DMS79 (cell line): ENCODE measurements around the gene CST8.
"Not testable (repeated sequence)": the region's sequence is repeated elsewhere in the genome, so short reads cannot be mapped to it uniquely, and the experiment has no call there.

Experiments used
- DNase-seq: peaks from one replicate; lab custom pipeline; 2025; lab: John Stamatoyannopoulos, UW

The CST8 gene, protein sequence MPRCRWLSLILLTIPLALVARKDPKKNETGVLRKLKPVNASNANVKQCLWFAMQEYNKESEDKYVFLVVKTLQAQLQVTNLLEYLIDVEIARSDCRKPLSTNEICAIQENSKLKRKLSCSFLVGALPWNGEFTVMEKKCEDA

DNA sequence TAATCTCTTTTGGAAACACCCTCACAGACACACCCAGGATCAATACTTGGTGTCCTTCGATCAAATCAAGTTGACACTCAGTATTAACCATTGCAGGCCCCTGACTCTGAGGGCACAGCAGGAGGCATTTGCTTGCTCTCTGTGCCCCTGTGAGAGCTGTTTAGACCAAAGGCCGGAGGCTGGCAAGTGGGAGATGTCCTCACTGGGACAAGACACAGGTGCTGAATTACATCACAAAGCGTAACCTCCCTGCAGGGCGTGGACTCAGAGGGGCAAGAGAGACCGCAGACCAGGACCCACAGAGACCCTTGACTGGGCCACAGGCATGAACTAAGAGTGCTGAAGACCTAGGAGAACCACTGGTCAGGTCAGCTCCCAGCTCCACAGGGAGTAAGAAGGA, at the start of gene CST8:
Gene CST8, plus strand, starts transcription at position 301 of the 400 bp plus-strand sequence. CDS start 551 bp downstream, outside the sequence.
- no peak for DNase-seq

DNA sequence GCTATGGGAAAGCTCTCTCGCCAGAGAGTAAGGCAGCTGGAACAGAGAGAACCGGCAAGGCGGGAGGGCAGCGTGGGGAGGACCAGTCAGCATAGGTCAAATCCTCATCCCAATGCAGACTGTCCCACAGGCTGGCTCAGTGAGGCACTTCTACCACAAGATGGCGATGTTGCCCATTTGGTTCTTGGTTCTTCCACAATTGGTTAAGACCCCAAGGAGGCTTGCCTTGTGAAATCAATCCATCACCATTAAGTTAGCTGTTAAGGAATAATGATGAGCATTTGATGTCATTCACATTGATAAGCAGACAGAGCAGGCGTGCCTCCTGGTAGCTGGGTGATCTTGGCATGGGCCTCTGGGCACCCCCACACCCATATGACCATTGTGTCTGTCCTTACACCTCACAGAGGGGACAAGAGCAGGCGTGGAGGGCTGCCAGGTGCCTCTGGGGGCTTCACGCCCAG, 49.0 kb upstream of the CST8 start:
- no peak for DNase-seq

DNA sequence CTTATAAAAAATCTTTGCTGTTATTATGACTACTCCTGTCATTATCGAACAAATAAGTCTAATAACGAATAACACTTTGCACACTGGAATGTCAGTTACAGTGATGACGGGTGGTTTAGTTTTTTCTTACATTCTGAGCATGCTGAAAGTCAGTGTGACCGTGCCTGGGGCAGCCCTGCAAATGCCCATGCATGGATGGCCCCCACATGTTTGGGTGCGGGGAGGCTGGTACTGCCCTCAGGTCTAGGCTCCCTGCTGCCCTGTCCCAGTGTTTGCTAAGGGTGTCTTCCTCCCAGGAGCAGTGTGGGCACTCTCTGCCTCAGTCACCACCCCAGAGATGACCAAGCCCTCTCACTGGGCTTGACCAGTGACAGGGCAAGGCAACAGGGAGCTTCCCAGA, 48.5 kb upstream of the CST8 start:
- DNase-seq: no peak

DNA sequence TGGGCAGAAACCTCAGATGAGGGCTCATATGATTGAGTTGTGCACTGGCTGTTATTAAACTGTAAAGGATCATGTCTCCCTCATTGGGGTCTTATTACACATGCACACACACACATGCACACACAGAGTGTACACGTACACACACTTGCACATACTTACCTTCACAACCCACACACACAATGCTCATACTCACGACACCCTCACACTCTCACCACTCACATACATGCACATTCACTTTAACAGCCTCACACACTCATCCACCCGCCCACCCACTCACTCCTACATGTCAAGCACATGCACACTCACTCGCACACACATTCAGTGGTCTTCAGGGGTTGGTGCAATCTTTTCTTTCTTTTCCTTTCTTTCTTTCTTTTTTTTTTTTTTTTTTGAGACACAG, 46.1 kb upstream of the CST8 start:
- DNase-seq: no peak

DNA sequence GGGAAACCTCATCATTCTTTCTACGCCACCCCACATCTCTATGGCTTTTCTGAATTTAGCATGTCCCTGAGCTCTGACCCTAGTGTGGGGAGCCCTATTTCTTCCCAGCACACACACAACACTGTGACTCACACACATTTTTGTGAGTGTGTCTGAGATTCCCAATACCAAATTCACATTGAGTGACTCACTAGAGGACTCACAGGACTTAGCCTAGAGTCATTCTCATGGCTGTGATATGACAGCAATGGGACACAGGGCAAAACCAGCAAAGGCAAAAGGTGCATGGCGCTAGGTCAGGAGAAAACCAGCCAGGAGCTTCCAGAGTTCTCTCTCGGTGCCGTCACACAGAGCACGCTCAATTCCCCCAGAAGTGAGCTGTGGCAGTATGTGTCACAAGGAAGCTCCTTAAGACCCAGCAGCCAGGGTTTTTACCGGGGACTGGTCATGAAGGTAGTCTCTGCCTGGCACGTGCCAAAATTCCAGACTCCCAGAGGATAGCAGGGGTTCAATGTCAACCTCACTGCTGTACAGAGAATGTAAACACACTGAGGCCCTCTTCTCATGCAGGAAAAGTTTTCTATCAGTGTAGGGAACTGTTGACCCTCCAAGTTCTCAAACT, 45.2 kb upstream of the CST8 start:
- no peak for DNase-seq

DNA sequence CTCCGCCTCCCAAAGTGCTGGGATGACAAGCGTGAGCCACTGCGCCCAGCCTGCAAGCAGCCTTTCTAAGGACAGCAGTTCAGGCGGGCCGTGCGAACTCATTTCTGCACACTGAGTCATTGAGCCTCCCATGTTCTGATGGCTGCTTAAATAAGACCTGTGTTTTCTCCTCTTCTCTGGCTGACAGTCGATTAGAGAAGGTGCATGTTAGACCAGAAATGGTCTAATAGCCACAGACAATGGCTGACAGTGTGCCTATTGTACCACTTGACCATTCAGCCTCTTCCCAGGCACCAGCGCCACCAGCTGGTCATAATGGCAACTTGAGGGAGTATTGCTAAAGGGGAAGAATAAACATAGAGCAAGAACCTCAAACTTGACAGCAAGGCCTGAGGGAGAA, 44.4 kb upstream of the CST8 start:
- DNase-seq: no peak

DNA sequence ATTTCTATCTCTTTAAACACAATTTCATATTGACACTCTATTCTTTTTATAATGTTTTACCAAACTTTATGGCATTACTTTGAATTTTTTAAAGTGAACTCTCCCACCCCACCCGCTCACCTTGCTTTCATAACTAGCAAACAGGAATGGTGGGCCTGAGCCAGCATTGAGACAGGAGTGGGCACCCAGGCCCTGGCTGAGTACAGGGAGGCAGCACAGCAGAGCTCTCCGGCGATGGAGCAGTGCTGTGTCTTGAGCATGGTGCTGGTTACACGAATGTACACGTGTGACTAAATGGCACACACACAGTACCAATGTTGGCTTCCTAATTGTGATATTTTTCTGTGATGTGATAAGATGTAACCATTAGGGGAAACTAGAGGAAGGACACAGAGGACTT, 42.8 kb upstream of the CST8 start:
- no peak for DNase-seq

DNA sequence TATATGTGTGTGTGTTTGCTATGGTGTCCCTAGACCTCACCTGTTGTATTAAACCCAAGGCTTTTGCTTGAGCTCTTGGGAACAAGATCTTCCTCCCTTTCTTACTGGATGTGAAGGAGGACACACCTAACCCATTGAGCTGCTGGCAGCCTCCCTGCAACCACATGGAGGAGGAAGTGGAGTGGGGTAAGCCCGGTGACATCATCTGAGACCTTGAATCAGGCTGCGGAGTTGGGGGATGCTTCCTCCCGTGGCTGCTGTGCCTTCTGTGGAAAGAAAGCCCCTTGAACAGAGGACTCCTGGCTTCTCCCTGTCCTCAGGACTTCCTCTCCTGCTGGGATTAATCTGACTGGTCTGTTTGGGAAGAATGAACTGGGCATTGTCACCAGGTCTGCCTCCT, 41.5 kb upstream of the CST8 start:
- no peak for DNase-seq

DNA sequence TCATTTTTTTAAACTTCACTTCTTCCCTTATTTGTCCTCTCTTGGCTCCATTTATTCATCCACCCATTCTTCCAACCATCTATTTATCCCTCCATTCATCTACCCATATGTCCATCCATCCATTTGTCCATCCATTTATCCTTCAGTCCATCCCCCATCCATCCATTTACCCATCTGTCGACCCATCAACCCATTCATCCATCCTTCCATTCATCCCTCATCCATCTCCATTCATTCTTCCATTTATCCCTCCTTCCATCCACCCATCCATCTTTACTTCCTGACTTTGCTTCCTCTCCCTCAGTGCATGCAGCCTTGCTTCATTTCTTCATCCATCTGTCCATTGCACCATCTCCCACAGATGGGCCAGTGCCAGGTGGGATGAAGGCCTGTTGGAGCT, 40.0 kb upstream of the CST8 start:
- no peak for DNase-seq

DNA sequence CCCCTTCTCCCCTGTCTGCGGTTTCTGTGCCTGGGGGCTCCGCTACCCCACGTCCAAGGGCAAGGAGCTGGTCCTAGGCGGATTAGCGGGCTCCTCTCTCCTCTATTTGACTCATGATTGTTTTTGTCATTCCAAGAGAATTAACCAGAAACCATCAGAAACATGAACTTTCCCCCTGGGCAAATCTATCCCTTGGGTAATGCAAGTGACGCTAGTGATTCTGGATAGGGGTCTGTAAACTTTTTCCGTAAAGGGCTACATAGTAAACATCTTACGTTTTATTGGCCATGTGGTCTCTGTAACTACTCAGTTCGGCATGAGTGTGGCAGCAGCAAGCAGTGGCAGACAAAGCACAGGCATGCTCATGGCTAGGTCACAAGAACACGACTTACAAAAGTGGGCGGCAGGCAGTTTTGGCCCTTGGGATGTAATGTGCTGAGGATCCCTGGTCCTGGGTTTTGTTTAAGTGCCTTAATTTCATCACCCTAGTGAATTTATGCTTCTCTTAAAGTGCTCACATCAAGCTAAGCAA, 38.9 kb upstream of the CST8 start:
- DNase-seq: no peak

DNA sequence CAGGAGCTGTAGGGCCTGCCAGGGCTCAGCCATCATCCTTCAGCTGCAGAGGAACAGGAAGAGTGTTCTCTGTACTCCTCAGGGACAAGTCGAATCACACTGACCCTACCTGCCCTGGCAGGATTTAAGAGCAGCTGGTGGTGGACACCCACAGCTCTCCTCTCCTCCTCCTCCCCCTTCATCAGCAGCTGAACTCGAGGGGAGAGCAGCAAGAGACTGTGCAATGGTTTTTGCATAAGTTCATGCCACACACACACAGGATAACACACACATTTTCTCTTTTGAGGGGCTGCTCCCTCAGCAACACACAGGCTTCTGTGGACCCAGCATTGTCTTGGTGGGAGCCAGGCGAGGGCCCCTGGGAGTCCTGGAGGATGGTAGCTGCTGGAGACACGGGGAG, 38.1 kb upstream of the CST8 start, which contains the start of gene CST11:
Gene CST11, minus strand, starts transcription at position 101 of the 400 bp plus-strand sequence. Its CDS starts 65 bp downstream, at position 36.
- DNase-seq: no peak

DNA sequence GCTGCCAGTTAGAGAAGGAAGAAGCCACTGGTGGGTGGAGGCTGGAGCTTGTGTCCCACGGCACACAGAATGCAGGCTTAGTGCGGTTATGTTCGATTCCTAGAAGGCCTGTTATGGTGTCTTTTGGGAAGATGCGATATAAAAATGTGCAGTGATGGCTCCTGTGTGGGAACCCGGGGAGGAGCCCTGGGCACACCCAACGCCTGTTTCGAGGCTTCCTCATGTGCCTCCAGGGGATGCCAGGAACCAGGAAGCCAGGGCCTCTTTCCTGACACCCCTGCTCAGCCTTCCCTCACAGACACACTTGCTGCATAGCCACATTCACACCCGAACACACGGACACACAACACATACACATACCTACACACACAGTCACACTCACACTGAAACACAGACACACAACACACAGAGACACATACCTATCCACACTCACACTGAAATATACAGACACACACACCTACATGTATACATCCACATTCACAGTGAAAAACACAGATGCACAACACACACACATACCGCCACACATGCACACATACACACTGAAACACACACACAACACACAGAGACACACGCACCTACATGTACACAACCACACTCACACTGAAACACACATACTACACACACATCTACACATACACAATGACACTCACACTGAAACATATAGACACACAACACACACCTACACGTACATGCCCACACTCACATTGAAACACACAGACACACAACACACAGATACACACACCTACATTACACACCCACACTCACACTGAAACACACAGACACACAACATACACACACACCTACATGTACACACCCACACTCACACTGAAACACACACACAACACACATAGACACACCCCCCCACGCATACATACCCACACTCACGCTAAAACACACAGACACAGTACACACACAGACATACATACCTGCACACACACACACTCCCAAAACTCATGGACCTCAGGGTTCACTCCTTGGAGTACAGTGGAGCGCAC, 37.1 kb upstream of the CST8 start:
- no peak for DNase-seq

DNA sequence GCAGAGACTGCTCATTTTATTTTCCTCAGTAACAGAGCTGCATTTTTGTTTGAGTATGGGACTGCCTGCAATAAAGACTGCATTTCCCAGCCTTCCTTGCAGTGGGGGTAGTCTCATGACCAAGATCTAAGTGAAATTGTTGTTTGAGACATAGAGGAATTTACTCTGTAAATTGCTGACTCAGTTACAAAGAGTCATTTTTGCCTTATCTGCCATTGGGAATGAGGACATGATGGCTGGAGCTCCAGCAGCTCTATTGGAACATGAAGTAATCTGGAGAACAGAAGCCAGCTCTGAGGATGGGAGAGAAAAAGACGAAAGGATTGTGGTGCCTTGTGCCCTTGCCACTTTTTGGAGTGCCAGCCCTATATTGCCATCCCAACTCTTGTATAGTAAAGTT, 36.1 kb upstream of the CST8 start:
- no peak for DNase-seq

DNA sequence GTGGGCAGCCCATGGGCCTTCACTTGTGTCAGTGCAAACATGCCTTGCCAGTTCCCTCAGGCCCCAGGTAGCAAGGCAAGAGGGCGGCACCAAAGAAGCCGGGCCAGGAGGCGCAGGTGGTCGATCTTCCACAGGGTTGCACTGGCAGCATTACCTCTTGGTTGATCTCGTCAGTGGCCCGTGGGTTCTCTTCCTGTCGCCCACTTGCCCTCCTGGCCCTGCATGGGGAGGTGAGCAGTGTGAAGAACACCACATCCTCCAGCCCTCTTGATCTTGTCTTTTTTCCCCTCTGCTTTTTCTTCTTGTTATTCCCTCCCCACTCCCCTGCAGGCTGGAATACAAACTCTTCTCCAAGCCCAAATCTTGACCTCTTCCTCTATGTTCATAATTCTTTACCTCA, 35.3 kb upstream of the CST8 start:
- no peak for DNase-seq

DNA sequence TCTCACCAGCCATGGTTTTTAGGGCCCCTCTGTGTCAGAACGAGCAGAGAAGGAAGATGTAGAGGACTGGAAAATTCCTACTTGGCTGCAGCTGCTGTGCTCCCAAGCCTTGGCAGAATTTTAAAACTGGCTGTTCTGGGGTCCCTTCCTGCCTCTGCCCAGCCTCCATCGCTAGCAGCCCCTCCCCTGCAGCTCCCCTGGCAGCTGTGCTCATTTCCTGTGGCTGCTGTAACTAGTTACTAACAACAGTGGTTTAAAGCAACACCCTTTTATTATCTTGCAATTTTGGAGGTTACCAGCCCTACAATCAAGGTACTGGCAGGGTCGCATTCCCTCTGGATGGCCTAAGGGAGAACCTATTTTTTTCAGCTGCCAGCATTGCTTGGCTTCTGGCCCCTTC, 34.5 kb upstream of the CST8 start:
- no peak for DNase-seq

DNA sequence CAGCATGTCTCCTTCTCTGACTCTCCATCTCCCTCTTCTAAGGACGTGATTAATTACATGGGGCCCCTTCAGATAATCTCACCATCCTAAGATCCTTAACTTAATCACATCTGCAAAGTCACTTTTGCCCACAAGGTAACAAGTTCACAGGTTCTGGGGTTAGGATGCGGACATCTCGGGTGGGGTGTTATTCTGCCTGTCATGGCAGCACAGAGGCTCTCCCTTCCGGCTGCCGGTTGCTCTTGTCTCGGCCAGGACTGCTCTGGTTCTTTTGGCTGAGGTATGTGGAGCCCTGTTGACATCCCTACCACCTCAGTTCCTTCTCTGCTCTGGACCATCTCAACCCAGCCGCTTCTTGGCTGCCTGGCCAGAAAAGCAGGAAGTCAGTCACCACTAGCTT, 34.0 kb upstream of the CST8 start:
- DNase-seq: no peak

DNA sequence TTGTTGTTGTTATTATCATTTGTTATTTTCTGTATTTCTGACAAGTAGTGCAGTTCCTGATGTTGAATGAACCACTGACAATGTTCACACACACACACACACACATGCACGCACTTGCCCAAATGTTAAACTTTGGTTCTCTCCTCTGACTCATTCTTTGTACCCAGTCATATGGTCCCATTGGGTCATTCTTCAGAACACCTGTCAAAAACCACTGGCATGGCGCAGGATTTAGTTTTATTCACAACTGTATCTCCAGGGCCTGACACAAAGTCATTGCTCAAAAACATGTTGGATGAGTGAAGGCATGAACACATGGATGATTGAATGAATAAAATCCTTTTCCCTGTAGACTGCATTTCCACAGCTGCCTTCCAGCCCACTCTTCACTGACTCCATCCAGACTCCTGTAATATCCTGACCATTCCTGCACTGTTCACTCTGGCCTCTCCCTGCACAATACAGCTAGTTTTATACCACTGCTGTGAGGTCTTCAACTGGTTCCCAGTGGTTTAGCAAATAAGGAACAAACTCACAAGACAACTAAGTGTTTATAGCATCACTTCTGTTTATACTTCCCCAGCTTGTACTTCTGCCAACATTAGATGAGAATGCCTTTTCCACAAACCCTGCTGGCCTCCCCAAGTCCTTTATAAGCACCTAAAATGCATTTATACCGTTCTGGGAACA, 31.3 kb upstream of the CST8 start:
- DNase-seq: no peak

DNA sequence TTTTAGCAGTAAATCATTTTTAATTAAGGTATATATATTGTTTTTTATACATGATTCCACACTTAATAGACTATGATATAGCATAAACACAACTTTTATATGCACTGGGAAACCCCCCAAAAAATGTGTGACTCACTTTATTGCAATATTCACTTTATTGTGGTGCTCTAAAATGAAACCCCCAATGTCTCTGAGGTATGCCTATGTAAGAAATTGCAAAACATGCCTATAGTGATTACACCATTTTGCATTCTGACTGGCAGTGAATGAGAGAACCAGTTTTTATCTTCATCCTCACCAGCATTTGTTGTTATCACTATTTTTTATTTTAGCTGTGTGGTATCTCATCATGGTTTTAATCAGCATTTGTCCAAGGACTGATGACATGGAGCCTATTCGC, 29.7 kb upstream of the CST8 start:
- no peak for DNase-seq

DNA sequence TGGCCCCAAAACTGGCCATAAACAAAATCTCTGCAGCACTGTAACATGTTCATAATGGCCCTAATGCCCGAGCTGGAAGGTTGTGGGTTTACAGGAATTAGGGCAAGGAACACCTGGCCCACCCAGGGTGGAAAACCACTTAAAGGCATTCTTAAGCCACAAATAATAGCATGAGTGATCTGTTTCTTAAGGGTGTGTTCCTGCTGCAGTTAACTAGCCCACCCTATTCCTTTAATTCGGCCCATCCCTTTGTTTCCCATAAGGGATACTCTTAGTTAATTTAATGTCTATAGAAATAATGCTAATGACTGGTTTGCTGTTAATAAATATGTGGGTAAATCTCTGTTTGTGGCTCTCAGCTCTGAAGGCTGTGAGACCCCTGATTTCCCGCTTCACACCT, 24.0 kb upstream of the CST8 start:
- DNase-seq: not testable (repeated sequence)

DNA sequence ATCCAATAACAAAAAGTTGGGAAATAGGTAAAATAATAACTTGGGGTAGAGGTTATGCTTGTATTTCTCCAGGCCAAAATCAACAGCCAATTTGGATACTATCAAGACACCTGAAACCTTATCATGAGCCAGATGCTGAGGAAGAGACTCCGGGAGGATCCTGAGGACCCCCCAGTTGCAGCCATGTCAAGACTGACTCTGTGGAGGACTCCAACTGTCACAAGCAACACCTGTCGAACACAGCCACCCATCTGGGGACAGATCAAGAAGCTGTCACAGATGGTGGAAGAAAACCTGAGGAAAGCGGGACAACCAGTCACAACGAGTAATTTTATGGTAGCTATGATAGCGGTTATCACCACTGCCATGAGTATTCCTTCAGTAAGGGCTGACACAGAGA, 18.6 kb upstream of the CST8 start:
- not testable (repeated sequence) for DNase-seq

DNA sequence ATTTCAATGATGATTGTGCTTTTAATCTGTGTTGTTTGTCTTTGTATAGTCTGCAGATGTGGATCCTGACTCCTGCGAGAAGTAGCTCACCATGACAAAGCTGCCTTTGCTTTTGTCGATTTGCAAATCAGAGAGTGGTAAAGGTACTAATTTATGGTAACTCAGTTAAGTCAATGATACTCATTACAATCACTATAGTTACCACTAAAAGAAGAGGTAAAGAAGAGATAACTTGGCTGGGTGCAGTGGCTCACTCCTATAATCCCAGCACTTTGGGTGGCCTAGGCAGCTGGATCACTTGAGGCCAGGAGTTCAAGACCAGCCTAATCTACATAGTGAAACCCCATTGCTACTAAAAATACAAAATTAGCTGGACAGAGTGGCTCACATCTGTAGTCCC, 17.6 kb upstream of the CST8 start:
- not testable (repeated sequence) for DNase-seq

DNA sequence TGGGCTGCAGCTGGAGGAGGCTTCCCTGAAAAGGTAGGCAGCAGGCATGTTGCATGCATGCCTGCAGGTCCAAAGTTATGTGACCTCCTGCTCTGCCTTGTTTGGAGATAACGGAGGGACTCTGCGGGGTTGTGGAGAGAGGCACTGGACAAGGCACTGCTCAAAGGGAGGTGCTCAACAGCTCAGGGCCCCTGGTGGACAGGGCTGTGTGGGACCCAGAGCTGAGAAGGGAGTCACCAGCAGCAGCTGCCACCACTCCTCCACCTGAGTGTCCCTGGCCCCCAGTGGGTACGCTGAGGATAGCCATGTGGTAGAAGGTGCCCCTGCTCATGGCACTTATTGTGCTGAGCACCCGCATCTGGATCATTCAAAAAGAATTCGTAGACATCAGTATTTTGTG, 15.5 kb upstream of the CST8 start:
- no peak for DNase-seq
